ENCODE measurements around the gene NBPF26.
"Not testable (repeated sequence)": the region's sequence is repeated elsewhere in the genome, so short reads cannot be mapped to it uniquely, and the experiment has no call there.

- TF ChIP-seq ZBTB20 (tag by site-specific recombination; IDR thresholded peaks at IDR 0.05); REST (tag by site-specific recombination; IDR thresholded peaks at IDR 0.05); CTCF (tag by site-specific recombination; IDR thresholded peaks at IDR 0.05); ZNF24 (tag by site-specific recombination; IDR thresholded peaks at IDR 0.05); ZNF335 (tag by site-specific recombination; conservative IDR thresholded peaks at IDR 0.05); FEZF1 (tag by site-specific recombination; IDR thresholded peaks at IDR 0.05); ZNF768 (tag by site-specific recombination; IDR thresholded peaks at IDR 0.05); ZNF274 (IDR thresholded peaks at IDR 0.05; ENCODE audit: low read length); ZNF274 (tag by site-specific recombination; IDR thresholded peaks at IDR 0.05; ENCODE audit: borderline replicate concordance); BCL11A (tag by site-specific recombination; IDR thresholded peaks at IDR 0.05; ENCODE audit: low read depth); HIC1 (tag by site-specific recombination; IDR thresholded peaks at IDR 0.05); ZNF184 (tag by site-specific recombination; IDR thresholded peaks at IDR 0.05); ZNF362 (tag by site-specific recombination; IDR thresholded peaks at IDR 0.05); ZNF544 (tag by site-specific recombination; IDR thresholded peaks at IDR 0.05): not testable (repeated sequence)
Observed at GRCh38 chr1:120723358-120723714, 409 bp upstream of the NBPF26 start.

Measured in HEK293 (cell line).